ENCODE results near the gene VWA3B. TPM values are rescaled to one million over a fixed set of nuclear protein-coding genes. Genes with fewer than 3 reads are reported as not detected.

VWA3B gene
- total and polyA plus RNA-seq, 2 of the 4 experiments (the other 2 are of a cell fraction) = not detected

- ATAC-seq (ENCODE audit: low read depth) = no peak
- ChIA-PET CTCF (no interaction called here), POLR2A (ENCODE audit: unreplicated experiment) (no interaction called here)
- H3K56ac ChIP-seq (ENCODE audit: extremely low read depth, insufficient read depth, low read length) = no peak overlapping the region
- no peaks in the 10 kb centered on the region for H3K4me1 ChIP-seq (ENCODE audit: control insufficient read depth, insufficient read depth, low read length)
- no peak overlapping the region for H3K18ac ChIP-seq (ENCODE audit: low read depth, low read length)
- H3K4me3 ChIP-seq (ENCODE audit: insufficient read depth, low read depth, low read length) = no peak overlapping the region
- no peaks in the 10 kb centered on the region for H3K36me3 ChIP-seq (ENCODE audit: control insufficient read depth, insufficient read depth, low read length)
- H4K91ac ChIP-seq (ENCODE audit: insufficient read depth, low read depth, low read length) = no peak overlapping the region
- H2BK20ac ChIP-seq (ENCODE audit: low read depth, low read length) = no peak overlapping the region
- H3K9ac ChIP-seq (ENCODE audit: low read depth, low read length) = no peak overlapping the region
- DNase-seq = no peak
- H3K27ac ChIP-seq (ENCODE audit: insufficient read depth, low read length) = no peak overlapping the region
- H2AFZ ChIP-seq (replicated peaks; ENCODE audit: low read length, poor library complexity) = no peak overlapping the region
- no peaks in the 10 kb centered on the region for H4K20me1 ChIP-seq (ENCODE audit: insufficient read depth, low read length)
- no peaks in the 10 kb centered on the region for H3K9me3 ChIP-seq (ENCODE audit: control insufficient read depth, insufficient read depth, low read length)
- H4K8ac ChIP-seq (ENCODE audit: low read depth in 2 of 2, low read length in 2 of 2) = no peak overlapping the region
- no peaks in the 10 kb centered on the region for H3K9me1 ChIP-seq (ENCODE audit: insufficient read depth, low read length)
- H3K27me3 ChIP-seq (ENCODE audit: control insufficient read depth, insufficient read depth, low read length) = peaks cover 38% of the 10 kb centered on the region
- no peak overlapping the region for H3K23ac ChIP-seq (ENCODE audit: low read depth, low read length)
- no peak overlapping the region for H2BK15ac ChIP-seq (ENCODE audit: low read depth, low read length)
- no peak overlapping the region for H2AK9ac ChIP-seq (replicated peaks; ENCODE audit: low read depth, low read length, poor library complexity)
- no peak overlapping the region for H3K4ac ChIP-seq (ENCODE audit: low read depth, low read length)
- no peak overlapping the region for H3K14ac ChIP-seq (replicated peaks; ENCODE audit: low read depth, low read length)
- H4K5ac ChIP-seq (ENCODE audit: low read depth, low read length) = no peak overlapping the region
- no peak for TF ChIP-seq RAD21 (IDR thresholded peaks at IDR 0.05; ENCODE audit: low read length)
- TF ChIP-seq RCOR1 (IDR thresholded peaks at IDR 0.05; ENCODE audit: insufficient replicate concordance, low read length) = no peak
- TF ChIP-seq, protein P1, sequence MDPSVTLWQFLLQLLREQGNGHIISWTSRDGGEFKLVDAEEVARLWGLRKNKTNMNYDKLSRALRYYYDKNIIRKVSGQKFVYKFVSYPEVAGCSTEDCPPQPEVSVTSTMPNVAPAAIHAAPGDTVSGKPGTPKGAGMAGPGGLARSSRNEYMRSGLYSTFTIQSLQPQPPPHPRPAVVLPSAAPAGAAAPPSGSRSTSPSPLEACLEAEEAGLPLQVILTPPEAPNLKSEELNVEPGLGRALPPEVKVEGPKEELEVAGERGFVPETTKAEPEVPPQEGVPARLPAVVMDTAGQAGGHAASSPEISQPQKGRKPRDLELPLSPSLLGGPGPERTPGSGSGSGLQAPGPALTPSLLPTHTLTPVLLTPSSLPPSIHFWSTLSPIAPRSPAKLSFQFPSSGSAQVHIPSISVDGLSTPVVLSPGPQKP (IDR thresholded peaks at IDR 0.05; ENCODE audit: borderline replicate concordance, low read depth, low read length) = no peak
- TF ChIP-seq POLR2A (IDR thresholded peaks at IDR 0.05; ENCODE audit: low read depth, low read length) = no peak
- TF ChIP-seq MAZ (IDR thresholded peaks at IDR 0.05; ENCODE audit: borderline replicate concordance, low read depth, low read length) = no peak
- no peak for TF ChIP-seq RFX5 (IDR thresholded peaks at IDR 0.05; ENCODE audit: low read depth, low read length)
- TF ChIP-seq CEBPB (IDR thresholded peaks at IDR 0.05; ENCODE audit: low read depth, low read length) = no peak
- TF ChIP-seq CTCF (conservative IDR thresholded peaks at IDR 0.05; ENCODE audit: low read depth, low read length) = no peak
- no peak for TF ChIP-seq MAFK (IDR thresholded peaks at IDR 0.05; ENCODE audit: low read depth, low read length)
- no peak for TF ChIP-seq CHD1 (IDR thresholded peaks at IDR 0.05; ENCODE audit: low read depth, low read length)
- no peak for TF ChIP-seq SMC3 (IDR thresholded peaks at IDR 0.05; ENCODE audit: low read depth, low read length)
- TF ChIP-seq MXI1 (IDR thresholded peaks at IDR 0.05; ENCODE audit: borderline replicate concordance, low read depth, low read length) = no peak
- TF ChIP-seq NFE2L2 (IDR thresholded peaks at IDR 0.05; ENCODE audit: low read depth, low read length) = no peak
- no peak for TF ChIP-seq BHLHE40 (IDR thresholded peaks at IDR 0.05; ENCODE audit: low read depth, low read length)
- TF ChIP-seq USF2 (IDR thresholded peaks at IDR 0.05; ENCODE audit: low read depth, low read length) = no peak
- no TSS peak for BruUV-seq (replicated peaks)
- no peak overlapping the region for H2BK120ac ChIP-seq (ENCODE audit: low read depth, low read length)
- 20% methylated on average over 2 of the region's 3 CpGs; no CpG with 5 or more reads in 1 of the 2 experiments for WGBS, 2 experiments (ENCODE audit: extremely low coverage in 2 of 2, insufficient read length in 1 of 2)
- H2BK5ac ChIP-seq (ENCODE audit: low read depth, low read length, poor library complexity, severe bottlenecking) = no peak overlapping the region
- in situ Hi-C loops (cut with MboI; ENCODE audit: low sequenced_read_pairs) = no loop called here
- H2AK5ac ChIP-seq (ENCODE audit: low read depth, low read length) = no peak overlapping the region
- intact Hi-C loops (cut with micrococcal nuclease) = no loop called here
- H3K4me2 ChIP-seq (ENCODE audit: low read depth, low read length) = no peak overlapping the region
- H3K79me1 ChIP-seq (ENCODE audit: low read depth in 1 of 2, low read length in 2 of 2) = no peaks in the 10 kb centered on the region
- dilution Hi-C loops (cut with HindIII; ENCODE audit: low sequenced_read_pairs, unreplicated experiment) = no loop called here
Observed at GRCh38 chr2:98122524-98122923, 35.6 kb downstream of the VWA3B start.

All from IMR-90 (cell line).